WTC11 (cell line): Measurements from ENCODE around the gene SPOCD1. TPM values are rescaled to one million over a fixed set of nuclear protein-coding genes. Genes with fewer than 3 reads are reported as not detected.

Experiments
- ATAC-seq: fragments of 200-7000 bp; cut with Tn5 transposase; 2 replicates; pipeline ENCODE4 v1.10.0; 2021; ENCODE audit warnings: mild to moderate bottlenecking, moderate library complexity
- CTCF ChIA-PET: fragments of 300-600 bp; sonication (Branson Sonifier 250); formaldehyde crosslinking; loops from one replicate; lab custom pipeline; 2021; ENCODE audit warnings: antibody characterized with exemption; lab: Charles Lee
- POLR2A ChIA-PET: fragments of 350-600 bp; sonication (Branson Sonifier 250); formaldehyde crosslinking; loops from one replicate; lab custom pipeline; 2021; ENCODE audit warnings: antibody characterized with exemption; lab: Charles Lee
- DNase-seq: peaks from one replicate; pipeline ENCODE4 v3.0.0; 2021; ENCODE audit warnings: low spot score
- H3K27ac Mint-ChIP-seq: 2 replicates; pipeline ENCODE4 v1.8.0; 2021; ENCODE audit warnings: mixed read lengths
- H3K27me3 Mint-ChIP-seq: 2 replicates; pipeline ENCODE4 v1.8.0; 2021; ENCODE audit warnings: low read depth, mild to moderate bottlenecking, moderate library complexity, mixed read lengths
- H3K36me3 Mint-ChIP-seq: 2 replicates; pipeline ENCODE4 v1.8.0; 2021; ENCODE audit warnings: mixed read lengths
- H3K4me1 Mint-ChIP-seq: 2 replicates; pipeline ENCODE4 v1.8.0; 2022; ENCODE audit warnings: mixed read lengths
- H3K4me3 Mint-ChIP-seq: 2 replicates; pipeline ENCODE4 v1.8.0; 2021; ENCODE audit warnings: mild to moderate bottlenecking, moderate library complexity, mixed read lengths
- H3K9me3 Mint-ChIP-seq: 2 replicates; pipeline ENCODE4 v1.8.0; 2021; ENCODE audit warnings: mixed read lengths
- E2F1 ChIP-seq: sonication (generic); formaldehyde crosslinking; IDR thresholded peaks from 2 replicates; pipeline ENCODE4 v1.8.0; 2022; ENCODE audit warnings: mild to moderate bottlenecking, missing genetic modification reagents
- ETV6 ChIP-seq: sonication (generic); formaldehyde crosslinking; IDR thresholded peaks from 2 replicates; pipeline ENCODE4 v1.8.1; 2022; ENCODE audit warnings: mild to moderate bottlenecking, missing genetic modification reagents
- GRHL2 ChIP-seq: fragments of 250-450 bp; sonication (Bioruptor Pico); IDR thresholded peaks from 2 replicates; pipeline ENCODE4 v1.8.0; 2022; ENCODE audit warnings: mild to moderate bottlenecking, moderate library complexity; ENCODE audit not compliant: insufficient replicate concordance, severe bottlenecking
- JAZF1 ChIP-seq: fragments of 250-450 bp; sonication (Bioruptor Pico); IDR thresholded peaks from 2 replicates; pipeline ENCODE4 v1.9.0; 2021; ENCODE audit warnings: moderate library complexity, mild to moderate bottlenecking, inconsistent platforms
- KAT7 ChIP-seq: sonication (generic); formaldehyde crosslinking; IDR thresholded peaks from 2 replicates; pipeline ENCODE4 v1.8.1; 2023; ENCODE audit warnings: missing genetic modification reagents, mild to moderate bottlenecking, borderline replicate concordance
- MXD4 ChIP-seq: fragments of 250-450 bp; sonication (Bioruptor Pico); IDR thresholded peaks from 2 replicates; pipeline ENCODE4 v1.8.0; 2021; ENCODE audit warnings: mild to moderate bottlenecking, moderate library complexity, borderline replicate concordance
- PREB ChIP-seq: sonication (generic); formaldehyde crosslinking; IDR thresholded peaks from 2 replicates; pipeline ENCODE4 v1.8.1; 2022; ENCODE audit warnings: mild to moderate bottlenecking, missing genetic modification reagents, moderate library complexity, borderline replicate concordance
- STAT6 ChIP-seq: sonication (generic); formaldehyde crosslinking; conservative IDR thresholded peaks from 2 replicates; pipeline ENCODE4 v1.8.1; 2023; ENCODE audit warnings: mild to moderate bottlenecking, low read depth, missing genetic modification reagents, moderate library complexity
- ZNF281 ChIP-seq: sonication (generic); formaldehyde crosslinking; IDR thresholded peaks from 2 replicates; pipeline ENCODE4 v1.8.0; 2023; ENCODE audit warnings: mild to moderate bottlenecking, missing genetic modification reagents
- ZNF425 ChIP-seq: fragments of 250-450 bp; sonication (Bioruptor Pico); conservative IDR thresholded peaks from 2 replicates; pipeline ENCODE4 v1.9.0; 2021; ENCODE audit warnings: mild to moderate bottlenecking
- ZNF512 ChIP-seq: sonication (generic); formaldehyde crosslinking; IDR thresholded peaks from 2 replicates; pipeline ENCODE4 v1.8.1; 2022; ENCODE audit warnings: missing genetic modification reagents, borderline replicate concordance
- total RNA-seq: library from RNA; stranded (reverse); gene quantifications from 3 replicates; pipeline ENCODE4 v1.2.3, GENCODE V29; 2021

The SPOCD1 gene
- total RNA-seq, 1 experiment from 2014 or later: 3.0 TPM

GRCh38 chr1:31756578-31756977 lies 59.2 kb downstream of the SPOCD1 start (continued):
- no peak for TF ChIP-seq ZNF281
- TF ChIP-seq PREB (CRISPR knock-in tag): no peak

- Mint-ChIP-seq H3K27ac (peak overlapping the region; percentile 3; the same call in 1 of the 2 replicates), H3K4me1 (peaks cover 47% of the 10 kb centered on the region), H3K9me3 (no peaks in the 10 kb centered on the region), H3K4me3 (no peak overlapping the region), H3K36me3 (no peaks in the 10 kb centered on the region), H3K27me3 (no peaks in the 10 kb centered on the region)
- TF ChIP-seq STAT6 (no peak), JAZF1 (CRISPR knock-in tag) (no peak), ZNF512 (CRISPR knock-in tag) (no peak), KAT7 (CRISPR knock-in tag) (no peak), ZNF425 (CRISPR knock-in tag) (no peak), ETV6 (CRISPR knock-in tag) (no peak)
- ChIA-PET CTCF (interaction anchor here (0.7 to 3.4 kb wide), 2 partner anchors 11 to 33 kb away, joined by 9 to 23 read pairs; no protein-coding TSS in a partner anchor), POLR2A (no interaction called here)
- DNase-seq (no peak), ATAC-seq (no peak)
Observed at GRCh38 chr1:31755850-31756492, 59.9 kb downstream of the SPOCD1 start.

GRCh38 chr1:31755197-31755611 lies 60.6 kb downstream of the SPOCD1 start:
- Mint-ChIP-seq H3K27ac (peak overlapping the region; percentile 24; the same call in 1 of the 2 replicates), H3K27me3 (no peaks in the 10 kb centered on the region), H3K4me3 (no peak overlapping the region), H3K4me1 (peaks cover 53% of the 10 kb centered on the region), H3K9me3 (no peaks in the 10 kb centered on the region), H3K36me3 (no peaks in the 10 kb centered on the region)
- no peak for DNase-seq
- CTCF ChIA-PET: interaction anchor here (0.7 to 3.4 kb wide), 3 partner anchors 10 to 39 kb away, joined by 3 to 23 read pairs (median 3); no protein-coding TSS in a partner anchor
- ATAC-seq: no peak
- TF ChIP-seq ETV6 (CRISPR knock-in tag) (no peak), MXD4 (no peak), GRHL2 (no peak), E2F1 (CRISPR knock-in tag) (no peak)
- POLR2A ChIA-PET: no interaction called here
